ENCODE results near the gene DTNA.

- TF ChIP-seq CEBPB (IDR thresholded peaks at IDR 0.05) (no peak), RAD21 (IDR thresholded peaks at IDR 0.05; ENCODE audit: low read depth) (no peak), EP300 (IDR thresholded peaks at IDR 0.05; ENCODE audit: borderline replicate concordance) (no peak), EGR1 (IDR thresholded peaks at IDR 0.05) (no peak), TAF1 (IDR thresholded peaks at IDR 0.05; ENCODE audit: low read depth) (no peak), YY1 (IDR thresholded peaks at IDR 0.05; ENCODE audit: low read depth) (no peak), MAX (IDR thresholded peaks at IDR 0.05) (no peak), ZBTB7A (IDR thresholded peaks at IDR 0.05; ENCODE audit: low read depth) (no peak), FOXM1 (IDR thresholded peaks at IDR 0.05; ENCODE audit: borderline replicate concordance, low read depth) (no peak), REST (IDR thresholded peaks at IDR 0.05; ENCODE audit: low read depth) (no peak), CREB1 (IDR thresholded peaks at IDR 0.05; ENCODE audit: low read depth) (no peak), USF1 (IDR thresholded peaks at IDR 0.05) (no peak)
Observed at GRCh38 chr18:34676816-34677574, 33.1 kb upstream of the DTNA start.
